Mucosa of gallbladder (tissue), 1 donor: ENCODE measurements around the gene GYG2. TPM values are rescaled to one million over a fixed set of nuclear protein-coding genes. Genes with fewer than 3 reads are reported as not detected.
A peak's percentile ranks its signal among the peaks of the same experiment; 100 is the strongest.
"Not testable (repeated sequence)": the region's sequence is repeated elsewhere in the genome, so short reads cannot be mapped to it uniquely, and the experiment has no call there.

Source experiments
- DNase-seq: peaks from one replicate; pipeline ENCODE4 v3.0.0-alpha.2; 2020; ENCODE audit warnings: low spot score
- total RNA-seq: library from RNA; stranded (reverse); gene quantifications from one replicate; pipeline ENCODE4 v1.2.1, GENCODE V29; 2021
- donor health status: DM: no; HTN: no; CAD: no.

Gene GYG2
- 5.4 TPM for total RNA-seq

DNA sequence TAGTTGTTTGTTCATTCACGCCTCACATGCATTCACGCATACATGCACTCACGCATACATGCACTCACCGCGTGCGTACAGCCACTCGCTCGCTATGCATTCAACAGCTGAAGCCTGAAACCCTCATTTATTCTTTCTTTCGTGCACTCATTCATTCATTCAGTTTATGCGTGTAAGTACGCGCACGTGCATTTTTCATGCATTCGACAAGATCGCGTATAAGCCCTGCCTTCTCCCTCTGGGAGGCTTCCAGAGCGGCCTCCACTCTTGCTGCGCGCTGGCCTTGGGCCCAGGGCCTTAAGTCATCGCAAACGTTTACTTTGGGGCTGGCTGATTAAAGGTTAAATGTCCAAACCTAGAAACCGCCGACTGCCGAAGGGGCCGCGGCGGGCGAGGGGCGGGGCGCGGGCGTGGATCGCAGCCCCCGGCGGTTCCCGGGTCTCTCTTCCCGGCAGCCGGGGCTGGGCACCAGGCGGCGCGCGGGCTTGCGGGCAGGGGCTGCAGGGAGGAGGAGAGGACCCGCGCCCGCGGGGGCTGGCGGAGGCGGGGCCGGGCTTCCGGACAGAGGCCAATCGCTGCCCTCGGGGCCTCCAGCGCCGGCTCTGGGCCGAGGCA lies at the start of gene GYG2:
Gene GYG2, plus strand, starts transcription at position 587 of the 615 bp plus-strand sequence. CDS start 1,259 bp downstream, outside the sequence.
- DNase-seq, result no peak

DNA sequence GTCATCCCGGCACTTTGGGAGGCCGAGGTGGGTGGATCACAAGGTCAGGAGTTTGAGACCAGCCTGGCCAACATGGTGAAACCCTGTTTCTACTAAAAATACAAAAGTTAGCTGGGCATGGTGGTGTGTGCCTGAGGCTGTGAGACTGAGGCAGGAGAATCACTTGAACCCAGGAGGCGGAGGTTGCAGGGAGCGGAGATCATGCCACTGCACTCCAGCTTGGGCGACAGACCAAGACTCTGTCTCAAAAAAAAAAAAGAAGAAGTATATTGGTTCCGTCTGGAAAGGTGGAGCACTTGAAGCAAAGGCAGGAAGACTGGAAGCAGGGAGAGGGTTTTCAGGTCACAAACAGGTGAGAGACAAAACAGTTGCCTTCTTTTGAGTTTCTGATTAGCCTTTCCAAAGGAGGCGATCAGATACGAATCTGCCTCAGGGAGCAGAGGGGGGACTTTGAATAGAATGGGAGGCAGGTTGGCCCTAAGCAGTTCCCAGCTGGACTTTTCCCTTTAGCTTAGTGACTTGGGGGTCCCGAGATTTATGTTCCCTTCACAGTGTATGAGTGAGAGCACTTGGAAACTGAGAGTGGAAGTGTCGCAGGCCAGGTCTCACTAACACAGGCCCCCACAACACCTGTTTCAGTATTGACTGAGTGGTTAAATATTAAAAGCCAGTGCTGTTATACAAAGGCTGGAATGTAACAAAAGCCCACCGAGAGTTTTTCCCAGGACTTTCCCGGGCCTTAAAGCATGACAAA lies 48.1 kb upstream of the GYG2 start:
- not testable (repeated sequence) for DNase-seq

DNA sequence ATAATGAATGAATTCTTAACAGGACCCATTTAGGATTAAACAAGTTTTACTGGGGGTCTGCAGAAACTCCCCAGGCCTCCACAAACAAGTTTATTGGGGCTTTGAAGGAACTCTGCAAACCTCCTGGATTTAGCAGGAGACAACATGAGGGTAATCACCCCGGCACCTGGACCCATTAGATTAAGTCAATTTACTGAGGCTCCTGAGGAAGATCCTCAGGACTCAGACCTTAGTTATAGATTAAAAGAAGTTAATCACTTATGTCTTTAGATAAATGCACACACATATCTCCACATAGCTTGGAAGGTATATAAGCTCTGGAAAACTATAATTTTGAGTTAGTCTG lies 47.5 kb upstream of the GYG2 start:
- no peak for DNase-seq

DNA sequence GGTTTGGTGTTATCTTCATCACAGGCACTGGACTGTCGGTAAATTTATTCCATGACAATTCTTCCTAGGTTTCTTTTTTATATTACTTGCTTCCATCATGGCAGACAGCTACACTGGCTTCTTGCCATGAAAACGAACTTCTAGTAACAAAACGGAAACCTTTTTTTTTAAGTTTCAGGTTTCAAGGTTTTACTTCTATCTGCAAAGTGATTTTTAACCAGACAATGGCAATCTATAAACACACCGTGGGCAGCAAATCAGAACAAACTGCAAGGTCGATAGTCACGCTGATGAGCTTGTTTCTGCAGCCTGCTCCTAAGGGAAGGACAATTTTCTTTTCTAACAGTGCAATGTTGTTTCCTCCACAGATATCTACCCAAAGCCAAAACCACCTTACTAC lies 47.0 kb upstream of the GYG2 start:
- DNase-seq, result peak; percentile 22

DNA sequence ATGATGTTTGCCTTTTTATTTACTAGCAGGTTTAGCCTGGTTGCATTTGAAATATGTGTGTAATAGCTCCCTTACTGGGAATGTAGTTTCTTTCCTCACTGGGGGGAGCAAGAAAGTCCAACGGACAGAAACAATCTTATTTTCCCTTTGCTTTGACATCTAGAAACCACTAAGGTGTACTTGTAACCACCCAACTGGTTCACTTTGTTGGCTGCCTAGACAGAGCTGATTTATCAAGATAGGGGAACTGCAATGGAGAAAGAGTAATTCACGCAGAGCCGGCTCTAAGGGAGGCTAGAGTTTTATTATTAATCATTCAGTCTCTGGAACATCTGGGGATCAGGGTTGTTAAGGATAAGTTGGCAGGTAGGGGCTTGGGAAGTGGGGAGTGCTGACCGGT lies 46.6 kb upstream of the GYG2 start:
- no peak for DNase-seq

DNA sequence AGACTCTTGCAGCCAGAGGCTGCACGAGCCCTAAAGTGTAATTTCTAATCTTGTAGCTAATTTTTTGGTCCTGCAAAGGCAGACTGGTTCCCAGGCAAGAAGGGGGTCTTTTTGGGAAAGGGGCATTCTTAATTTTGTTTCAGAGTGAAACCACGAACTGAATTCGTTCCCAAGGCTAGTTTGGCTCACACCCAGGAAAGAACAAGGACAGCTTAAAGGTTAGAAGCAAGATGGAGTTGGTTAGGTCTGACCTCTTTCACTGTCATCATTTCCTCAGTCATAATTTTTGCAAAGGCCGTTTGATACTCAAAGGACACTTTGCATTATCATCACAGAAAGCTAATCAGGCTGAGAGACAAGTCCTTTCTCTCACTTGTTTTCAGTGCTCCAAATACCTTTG lies 46.0 kb upstream of the GYG2 start:
- DNase-seq, result no peak

DNA sequence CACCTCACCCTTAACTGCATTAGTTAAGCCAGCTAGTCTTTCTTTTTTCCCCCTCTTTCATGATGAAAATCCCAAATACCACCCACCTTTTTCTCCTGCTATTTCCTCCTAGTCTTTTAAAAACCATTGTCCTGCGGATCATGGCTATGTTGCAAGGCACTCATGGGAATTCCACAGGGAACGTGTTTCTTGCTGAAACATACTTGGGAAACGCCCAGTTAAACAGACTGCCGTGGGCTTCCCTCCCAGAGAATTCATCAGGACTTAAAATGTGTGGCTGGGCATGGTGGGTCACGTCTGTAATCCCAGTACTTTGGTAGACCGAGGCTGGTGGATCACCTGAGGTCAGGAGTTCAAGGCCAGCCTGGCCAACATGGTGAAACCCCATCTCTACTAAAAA lies 44.7 kb upstream of the GYG2 start:
- no peak for DNase-seq

DNA sequence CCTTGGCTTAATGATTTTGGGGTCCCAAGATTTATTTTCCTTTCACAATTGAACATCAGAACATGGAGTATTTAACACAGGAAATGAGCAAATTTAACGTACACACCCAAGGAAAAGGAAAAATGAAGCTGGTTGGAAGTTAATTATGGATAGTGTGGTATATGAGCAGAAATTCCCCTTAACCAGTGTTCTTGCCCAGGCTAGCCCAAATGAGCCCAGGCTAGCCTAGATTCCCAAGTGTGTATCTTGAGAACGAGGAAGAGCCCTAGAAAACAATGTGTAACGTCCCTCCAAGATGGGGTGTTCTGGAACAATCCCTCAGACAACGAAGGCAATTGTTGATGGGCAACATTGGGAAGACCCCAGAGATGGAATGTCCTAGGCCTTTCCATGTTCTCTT lies 43.2 kb upstream of the GYG2 start:
- no peak for DNase-seq

DNA sequence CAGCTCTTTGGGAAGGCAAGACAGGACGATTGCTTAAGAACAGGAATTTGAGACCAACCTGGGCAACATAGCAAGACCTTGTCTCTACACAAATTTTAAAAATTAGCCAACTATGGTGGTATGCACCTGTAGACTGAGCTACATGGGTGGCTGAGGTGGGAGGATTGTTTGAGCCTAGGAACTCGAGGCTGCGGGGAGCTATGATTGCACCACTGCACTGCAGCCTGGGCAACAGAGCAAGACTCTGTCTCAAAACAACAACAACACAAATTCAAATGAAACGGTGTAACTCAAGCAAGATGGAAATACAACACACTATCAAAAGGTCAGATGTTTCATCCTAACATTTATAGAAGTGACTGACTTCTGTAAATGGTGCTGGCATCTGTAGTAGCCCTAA lies 39.8 kb upstream of the GYG2 start:
- no peak for DNase-seq

DNA sequence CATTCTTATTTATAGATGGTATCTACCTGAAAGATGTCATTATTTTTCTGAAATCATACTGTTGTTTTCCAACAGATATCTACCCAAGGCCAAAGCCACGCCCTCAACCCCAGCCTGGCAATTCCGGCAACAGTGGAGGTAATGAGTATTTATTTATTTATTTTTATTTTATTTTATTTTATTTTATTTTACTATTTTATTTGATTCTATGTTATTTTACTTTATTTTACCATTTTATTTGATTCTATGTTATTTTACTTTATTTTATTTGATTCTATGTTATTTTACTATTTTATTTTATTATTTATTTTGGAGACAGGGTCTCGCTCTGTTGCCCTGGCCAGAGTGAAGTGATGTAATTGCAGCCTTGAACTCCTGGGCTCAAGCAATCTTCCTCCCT lies 39.2 kb upstream of the GYG2 start:
- no peak for DNase-seq

DNA sequence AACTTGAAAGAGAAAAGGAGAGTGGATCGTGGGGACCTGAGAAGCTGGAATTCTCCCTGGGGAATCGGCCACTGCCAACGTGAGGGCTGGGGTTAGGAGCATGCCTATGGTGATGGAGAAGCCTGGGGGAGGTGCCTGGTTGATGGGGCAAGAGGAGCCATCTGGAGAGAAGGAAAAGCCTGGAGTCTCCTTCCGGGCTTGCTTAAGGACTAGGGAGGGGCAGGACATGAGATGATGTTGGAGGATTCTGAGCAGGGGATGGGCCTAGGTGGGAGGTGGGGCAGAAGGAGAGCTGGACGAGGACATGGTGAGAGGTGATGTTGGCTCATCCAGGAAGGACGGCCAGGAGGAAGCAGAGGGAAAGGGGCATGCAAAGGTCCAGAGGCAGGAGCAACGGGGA lies 35.0 kb upstream of the GYG2 start:
- DNase-seq, result no peak

DNA sequence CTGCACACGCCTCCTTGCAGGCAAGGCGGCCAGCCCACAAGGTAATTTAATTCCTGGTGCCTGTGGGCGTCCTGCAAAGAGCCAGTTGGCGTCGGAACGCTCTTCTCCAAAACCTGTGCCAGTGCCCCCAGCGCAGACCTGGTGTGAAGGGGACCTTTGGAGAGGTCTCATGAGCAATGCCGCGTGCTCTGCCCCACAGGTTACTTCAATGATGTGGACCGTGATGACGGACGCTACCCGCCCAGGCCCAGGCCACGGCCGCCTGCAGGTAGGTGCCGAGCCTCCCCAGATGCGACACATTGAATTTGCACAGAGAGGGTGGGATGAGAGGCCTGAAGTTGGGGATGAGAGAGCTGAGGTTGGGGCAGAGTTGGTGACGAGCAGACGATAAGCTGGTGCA lies 34.4 kb upstream of the GYG2 start:
- DNase-seq, result no peak

DNA sequence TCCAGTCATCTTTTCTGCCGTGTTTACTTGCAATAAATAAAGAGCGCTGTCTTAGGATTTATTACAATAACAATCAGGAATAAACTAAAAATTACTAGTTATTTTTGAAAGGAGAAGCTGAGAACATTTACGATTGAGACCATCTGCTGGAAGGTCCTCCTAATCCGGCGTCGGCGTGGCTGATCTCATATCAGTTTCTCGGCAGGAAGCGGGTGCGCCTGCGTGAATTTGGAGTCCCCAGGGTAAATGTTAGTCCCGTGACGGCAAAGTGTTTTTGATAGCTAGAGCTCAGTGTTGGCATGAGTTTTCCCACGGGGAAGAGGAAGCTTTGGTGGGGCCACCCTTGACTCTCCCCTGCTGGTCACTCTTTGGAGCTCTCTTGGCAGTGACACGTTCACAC lies 31.9 kb upstream of the GYG2 start:
- DNase-seq, result not testable (repeated sequence)

DNA sequence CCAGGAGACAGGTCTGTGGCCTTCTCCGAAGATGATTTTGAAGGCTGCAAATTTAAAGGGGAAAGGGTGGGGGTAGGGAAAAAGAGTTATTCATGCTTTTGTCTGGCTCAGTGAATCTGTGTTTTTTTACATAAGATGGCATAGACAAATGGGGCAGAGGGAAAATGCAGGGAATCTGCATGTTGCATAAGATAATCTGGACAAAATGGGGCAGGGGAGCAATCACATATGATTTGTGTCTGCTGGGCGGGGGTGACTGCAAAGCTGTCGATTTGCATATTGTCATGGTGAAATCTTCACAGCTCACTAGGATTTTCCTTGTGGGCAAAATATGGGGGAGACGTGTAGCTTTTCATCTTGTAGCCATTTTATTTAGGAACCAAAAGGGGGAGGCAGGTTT lies 29.4 kb upstream of the GYG2 start:
- no peak for DNase-seq

DNA sequence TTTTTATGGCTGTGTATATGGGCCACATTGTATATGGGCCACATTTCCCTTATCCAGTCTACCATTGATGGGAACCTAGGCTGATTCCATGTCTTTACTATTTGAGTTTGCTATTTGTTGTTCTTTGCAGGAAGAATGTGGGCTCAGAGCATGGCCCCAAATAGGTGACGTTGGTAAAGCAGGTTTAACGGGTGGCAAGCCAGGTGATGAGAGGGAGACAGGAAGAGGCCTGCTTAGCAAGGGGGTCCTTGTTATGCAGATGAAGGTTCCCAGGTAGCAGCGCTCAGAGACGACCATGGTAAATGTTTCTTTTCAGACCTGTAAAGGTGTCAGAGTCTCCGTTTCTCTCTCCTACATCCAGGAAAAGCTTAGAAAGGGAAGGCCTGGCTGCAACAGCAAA lies 28.8 kb upstream of the GYG2 start:
- DNase-seq, result not testable (repeated sequence)

DNA sequence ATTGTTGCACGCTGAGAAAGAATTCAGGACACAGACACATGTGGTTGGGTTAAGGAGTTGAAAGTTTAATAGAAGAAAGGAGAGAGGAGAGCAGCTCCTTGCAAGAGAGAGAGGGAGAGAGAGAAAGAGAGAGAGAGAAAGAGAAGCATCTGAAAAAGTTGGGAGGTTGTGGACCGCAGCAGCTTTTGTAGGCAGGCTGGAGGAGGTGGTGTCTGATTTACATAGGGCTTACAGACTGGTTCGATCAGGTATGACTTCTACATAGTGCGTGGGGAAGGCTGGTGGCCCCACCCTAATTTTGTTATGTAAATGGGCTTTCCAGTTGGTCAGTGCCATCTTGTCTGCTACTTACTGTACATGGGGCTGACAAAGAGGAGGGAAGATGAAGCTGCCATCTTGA lies 27.5 kb upstream of the GYG2 start:
- no peak for DNase-seq

DNA sequence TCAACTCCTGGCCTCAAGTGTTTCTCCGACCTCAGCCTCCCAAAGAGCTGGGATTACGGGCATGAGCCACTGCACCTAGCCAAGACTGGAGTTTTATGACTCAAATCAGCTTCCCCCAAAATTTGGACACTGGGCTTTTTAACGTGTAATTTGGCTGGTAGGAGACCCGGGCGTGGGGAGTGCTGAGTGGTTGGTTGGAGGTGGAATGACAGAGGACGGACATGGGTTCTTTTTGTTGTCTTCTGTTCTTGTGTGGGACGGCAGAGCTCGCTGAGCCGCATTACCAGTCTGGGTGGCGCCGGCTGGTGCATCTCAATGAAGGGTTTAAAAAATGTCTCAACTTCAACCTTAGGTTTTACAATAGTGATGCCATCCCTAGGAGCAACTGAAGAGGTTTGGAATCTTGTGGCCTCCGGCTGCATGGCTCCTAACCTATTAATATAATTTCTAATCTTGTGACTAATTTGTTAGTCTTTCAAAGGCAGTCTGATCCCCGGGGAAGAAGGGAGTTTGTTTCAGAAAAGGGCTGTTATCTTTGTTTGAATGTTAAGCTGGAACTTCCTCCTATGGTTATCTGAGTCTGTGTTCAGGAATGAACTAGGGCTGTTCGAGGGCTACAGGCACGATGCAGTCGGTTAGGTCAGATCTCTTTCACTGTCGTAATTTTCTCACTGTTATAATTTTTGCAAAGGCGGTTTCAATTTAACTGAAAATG lies 26.2 kb upstream of the GYG2 start:
- not testable (repeated sequence) for DNase-seq

DNA sequence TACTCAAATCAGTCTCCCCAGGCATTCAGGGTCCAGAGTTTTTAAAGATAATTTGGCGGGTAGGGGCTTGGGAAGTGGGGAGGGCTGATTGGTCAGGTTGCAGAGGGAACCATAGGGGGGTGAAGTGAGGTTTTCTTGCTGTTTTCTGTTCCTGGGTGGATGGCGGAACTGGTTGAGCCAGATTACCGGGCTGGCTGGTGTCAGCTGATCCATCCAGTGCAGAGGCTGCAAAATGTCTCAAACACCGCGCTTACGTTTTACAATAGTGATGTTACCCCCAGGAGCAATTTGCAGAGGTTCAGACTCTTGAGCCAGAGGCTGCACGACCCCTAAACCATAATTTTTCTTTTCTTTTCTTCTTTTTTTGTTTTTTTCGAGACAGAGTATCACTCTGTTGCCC lies 25.2 kb upstream of the GYG2 start:
- not testable (repeated sequence) for DNase-seq

DNA sequence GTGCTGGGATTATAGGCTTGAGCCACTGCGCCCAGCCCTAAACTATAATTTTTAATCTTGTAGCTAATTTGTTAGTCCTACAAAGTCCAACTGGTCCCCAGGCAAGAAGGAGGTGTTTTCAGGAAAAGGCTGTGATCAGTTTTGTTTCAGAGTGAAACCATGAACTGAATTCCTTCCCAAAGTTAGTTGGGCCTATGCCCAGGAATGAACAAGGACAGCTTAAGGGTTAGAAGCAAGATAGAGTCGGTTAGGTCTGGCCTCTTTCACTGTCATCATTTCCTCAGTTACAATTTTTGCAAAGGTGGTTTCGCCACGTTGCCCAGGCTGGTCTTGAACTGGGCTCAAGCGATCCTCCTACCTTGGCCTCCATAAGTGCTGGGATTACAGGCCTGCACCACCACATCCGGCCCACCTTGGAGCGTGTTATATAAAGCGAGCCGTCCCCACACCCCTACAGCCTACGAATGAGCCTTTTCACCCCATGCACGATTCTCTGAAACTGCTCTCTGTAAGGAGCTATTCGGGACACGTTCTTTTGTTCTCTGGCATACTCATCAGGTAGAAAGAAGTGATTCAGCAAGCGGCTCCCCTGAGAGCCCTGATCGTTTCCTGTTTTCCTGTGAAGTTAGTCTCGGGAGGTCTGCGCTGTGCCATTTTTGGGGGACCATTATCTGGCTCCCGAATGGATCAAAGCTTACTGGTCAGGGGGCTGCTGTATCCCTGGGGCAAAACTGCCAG lies 24.5 kb upstream of the GYG2 start:
- not testable (repeated sequence) for DNase-seq

DNA sequence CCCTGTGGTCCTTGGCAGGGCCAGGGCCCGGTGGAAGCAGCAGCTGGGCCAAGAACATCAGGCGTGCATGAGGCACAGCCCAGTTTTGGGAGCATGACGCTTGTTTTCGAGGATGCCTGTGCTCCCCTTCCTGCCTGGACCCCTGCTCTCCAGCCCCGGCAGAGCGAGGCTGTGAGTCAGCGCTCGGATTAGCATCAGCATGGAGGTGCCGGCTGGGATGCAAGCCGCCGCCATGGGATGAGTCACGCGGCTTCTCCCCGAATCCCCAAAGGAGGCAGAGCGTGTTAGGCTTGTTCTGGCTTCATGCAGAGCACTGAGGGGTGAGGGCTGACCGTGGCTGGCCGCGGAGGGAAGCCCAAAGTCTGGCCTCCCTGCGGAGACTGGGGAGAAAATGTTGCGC lies 23.9 kb upstream of the GYG2 start:
- not testable (repeated sequence) for DNase-seq

DNA sequence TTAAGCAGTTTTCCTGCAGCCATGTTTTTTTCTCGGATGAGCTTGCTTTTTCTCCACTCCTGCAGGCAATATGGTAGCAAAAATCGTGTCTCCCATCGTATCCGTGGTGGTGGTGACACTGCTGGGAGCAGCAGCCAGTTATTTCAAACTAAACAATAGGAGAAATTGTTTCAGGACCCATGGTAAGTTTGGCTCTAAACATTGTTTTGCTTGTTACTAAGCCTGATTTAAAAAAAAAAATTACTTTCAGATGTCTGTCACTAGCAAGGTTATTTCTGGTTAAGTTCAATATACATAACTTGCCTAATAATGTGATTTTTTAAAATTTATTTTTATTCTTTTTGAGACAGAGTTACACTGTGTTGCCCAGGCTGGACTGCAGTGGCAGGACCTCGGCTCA lies 17.5 kb upstream of the GYG2 start:
- DNase-seq, result no peak

DNA sequence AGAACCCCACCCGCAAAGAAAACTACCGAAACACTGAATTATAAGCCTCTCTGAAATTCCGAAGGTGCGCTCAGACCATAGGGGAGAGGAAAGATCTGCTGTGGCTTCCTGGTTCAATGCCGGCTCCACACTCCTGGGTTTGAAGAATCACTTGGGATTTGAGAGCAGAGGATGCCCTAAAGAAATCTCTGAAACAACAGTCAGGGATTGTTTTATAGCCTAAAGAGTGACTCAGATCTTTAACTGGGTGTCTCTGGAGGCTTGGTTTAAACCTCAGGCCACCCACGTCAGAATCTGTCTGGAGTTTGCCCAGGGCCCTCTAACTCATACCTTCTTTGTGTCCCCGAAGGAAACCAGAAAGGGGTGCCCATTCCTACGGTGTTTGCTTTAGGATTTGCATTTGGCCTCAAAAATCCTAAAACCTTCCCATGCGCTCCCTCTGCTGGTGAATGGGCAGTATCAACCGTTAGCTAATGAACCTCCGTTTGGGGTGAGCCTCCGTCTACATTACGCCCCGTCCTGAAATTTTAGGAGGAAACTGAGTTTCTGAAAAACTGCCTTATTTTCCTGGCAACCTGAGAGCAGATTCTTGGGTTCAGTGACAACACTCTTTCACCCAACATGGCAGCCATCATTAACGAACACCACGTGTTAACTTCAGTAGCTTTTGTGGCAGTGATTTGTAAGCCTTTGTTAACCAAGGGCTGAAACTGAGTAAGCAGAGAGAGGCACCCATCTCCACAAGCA lies 16.4 kb upstream of the GYG2 start:
- peak; percentile 60 for DNase-seq
